ENCODE results near the gene SMYD3.

GRCh38 chr1:246255773-246256172 is 251.3 kb downstream of the SMYD3 start:
- TF ChIP-seq CTCF (IDR thresholded peaks at IDR 0.05) (no peak), EZH2 (IDR thresholded peaks at IDR 0.05; ENCODE audit: borderline replicate concordance, insufficient read depth, low read depth, low read length, poor library complexity, severe bottlenecking) (no peak)
